Lung microvascular endothelial cell (primary cell): Measurements from ENCODE around the gene PPME1. TPM values are rescaled to one million over a fixed set of nuclear protein-coding genes. Genes with fewer than 3 reads are reported as not detected.

Source experiments
- DNase-seq, 2 donors: peaks; one replicate each; pipeline versions ENCODE4 v3.0.0 to v3.0.0-alpha.2; 2010; ENCODE audit warnings: low read depth in 2 of 2
- total RNA-seq: library from RNA; depleted of rRNA; stranded (reverse); fragments of >200 nt; gene quantifications from 2 replicates; pipeline ENCODE4 v1.2.1, GENCODE V29; 2014

PPME1 gene
- total RNA-seq, 1 donor from 2014 or later = 25.6 TPM

GRCh38 chr11:74159642-74160041, 11.4 kb upstream of the PPME1 start:
- no peak for DNase-seq

GRCh38 chr11:74162681-74163467, 8.2 kb upstream of the PPME1 start:
- DNase-seq = no peak

- no peak for DNase-seq
These were observed 2.3 kb upstream of the PPME1 start for GRCh38 chr11:74168838-74169237.

GRCh38 chr11:74169738-74170458, 1.2 kb upstream of the PPME1 start:
- DNase-seq = peak; percentile 5 to 38

GRCh38 chr11:74171630-74171968, 510 bp downstream of the PPME1 start:
- no peak for DNase-seq

GRCh38 chr11:74171997-74172396, 908 bp downstream of the PPME1 start:
- DNase-seq = peak in 1 of 2 donors; percentile 2

- DNase-seq = no peak
These were observed 4.8 kb downstream of the PPME1 start for GRCh38 chr11:74175920-74176319.

GRCh38 chr11:74179234-74180052, 8.4 kb downstream of the PPME1 start:
- peak in 1 of 2 donors; percentile 42 for DNase-seq

GRCh38 chr11:74182635-74183034, 11.5 kb downstream of the PPME1 start:
- DNase-seq = no peak

GRCh38 chr11:74185285-74185684, 14.2 kb downstream of the PPME1 start:
- no peak for DNase-seq

GRCh38 chr11:74185695-74186094, 14.6 kb downstream of the PPME1 start:
- DNase-seq = no peak

- DNase-seq = peak in 1 of 2 donors; percentile 54
These were observed 24.7 kb downstream of the PPME1 start for GRCh38 chr11:74195828-74196227.

- DNase-seq = no peak
These were observed 25.8 kb downstream of the PPME1 start for GRCh38 chr11:74196781-74197486.

- no peak for DNase-seq
These were observed 32.9 kb downstream of the PPME1 start for GRCh38 chr11:74203966-74204365.

GRCh38 chr11:74204701-74205100, 33.6 kb downstream of the PPME1 start:
- DNase-seq = no peak

GRCh38 chr11:74205181-74205580, 34.1 kb downstream of the PPME1 start:
- no peak for DNase-seq

- no peak for DNase-seq
These were observed 35.7 kb downstream of the PPME1 start for GRCh38 chr11:74206746-74207145.

GRCh38 chr11:74208507-74208906, 37.4 kb downstream of the PPME1 start:
- no peak for DNase-seq

- DNase-seq = no peak
These were observed 41.4 kb downstream of the PPME1 start for GRCh38 chr11:74212533-74212932.

- no peak for DNase-seq
These were observed 49.3 kb downstream of the PPME1 start for GRCh38 chr11:74220376-74220775.

GRCh38 chr11:74221816-74222215, 50.7 kb downstream of the PPME1 start:
- DNase-seq = no peak

- DNase-seq = no peak
These were observed 54.5 kb downstream of the PPME1 start for GRCh38 chr11:74225565-74225964.
